Stimulated activated CD8-positive, alpha-beta memory T cell treated with anti-CD3 and anti-CD28 coated beads, Interleukin-4, amount 100 ng/mL, for 48 hours (primary cell): Measurements from ENCODE around the gene MAST4.
"Not testable (repeated sequence)": the region's sequence is repeated elsewhere in the genome, so short reads cannot be mapped to it uniquely, and the experiment has no call there.

Experiments used
- DNase-seq: peaks from one replicate; pipeline ENCODE4 v3.0.0-alpha.2; 2020

MAST4 gene

GRCh38 chr5:67147760-67148159, 551.6 kb downstream of the MAST4 start:
- DNase-seq = no peak

- no peak for DNase-seq
Measured at GRCh38 chr5:67149057-67149950, 553.1 kb downstream of the MAST4 start.

- DNase-seq = no peak
Measured at GRCh38 chr5:67149951-67150523, 553.8 kb downstream of the MAST4 start.

DNA sequence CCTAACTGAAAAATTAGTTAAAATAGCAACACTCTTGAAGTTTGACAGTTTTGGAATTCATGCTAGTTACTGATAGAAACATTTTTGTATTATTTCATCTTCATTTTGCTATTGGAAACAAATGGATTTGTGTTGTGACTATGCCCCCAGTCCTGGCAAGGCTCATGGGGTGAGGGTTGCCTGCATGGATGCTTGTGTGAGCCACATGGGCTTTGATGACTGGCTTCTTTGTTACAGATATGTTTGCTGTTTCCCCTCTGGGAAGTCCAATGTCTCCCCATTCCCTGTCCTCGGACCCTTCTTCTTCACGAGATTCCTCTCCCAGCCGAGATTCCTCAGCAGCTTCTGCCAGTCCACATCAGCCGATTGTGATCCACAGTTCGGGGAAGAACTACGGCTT, 556.2 kb downstream of the MAST4 start:
- DNase-seq = no peak

- DNase-seq = no peak
Measured at GRCh38 chr5:67153292-67153691, 557.1 kb downstream of the MAST4 start.

GRCh38 chr5:67154556-67155206, 558.5 kb downstream of the MAST4 start:
- no peak for DNase-seq

DNA sequence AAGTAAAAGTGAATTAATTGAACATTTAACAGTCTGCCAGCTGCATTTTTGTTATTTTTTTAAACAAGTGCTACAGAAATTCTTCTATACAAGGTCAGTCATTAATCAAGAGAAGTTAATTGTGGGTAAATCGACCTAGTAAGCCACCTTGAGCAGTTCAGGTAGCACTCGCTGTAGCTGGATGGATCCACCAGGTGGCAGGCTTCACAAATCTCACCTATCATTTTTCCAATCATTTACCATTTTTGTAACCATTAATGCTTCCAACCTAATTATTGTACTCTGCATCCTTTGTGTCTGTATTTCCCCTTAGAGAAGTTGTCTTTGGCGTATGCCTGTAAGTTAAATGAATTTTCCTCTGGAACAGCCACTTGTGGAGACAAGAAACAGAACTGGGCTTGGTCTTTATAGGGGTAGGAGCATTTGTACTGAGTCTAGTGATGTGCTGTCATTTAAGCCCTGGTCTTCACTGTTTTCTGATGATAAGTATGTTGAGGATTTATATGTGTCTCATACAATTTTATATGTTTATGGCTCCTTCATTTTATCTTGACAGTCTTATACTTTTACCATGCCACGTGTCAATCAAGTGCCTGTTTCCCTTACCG, 560.9 kb downstream of the MAST4 start:
- DNase-seq = peak; percentile 63

- no peak for DNase-seq
Measured at GRCh38 chr5:67160272-67160671, 564.1 kb downstream of the MAST4 start.

DNA sequence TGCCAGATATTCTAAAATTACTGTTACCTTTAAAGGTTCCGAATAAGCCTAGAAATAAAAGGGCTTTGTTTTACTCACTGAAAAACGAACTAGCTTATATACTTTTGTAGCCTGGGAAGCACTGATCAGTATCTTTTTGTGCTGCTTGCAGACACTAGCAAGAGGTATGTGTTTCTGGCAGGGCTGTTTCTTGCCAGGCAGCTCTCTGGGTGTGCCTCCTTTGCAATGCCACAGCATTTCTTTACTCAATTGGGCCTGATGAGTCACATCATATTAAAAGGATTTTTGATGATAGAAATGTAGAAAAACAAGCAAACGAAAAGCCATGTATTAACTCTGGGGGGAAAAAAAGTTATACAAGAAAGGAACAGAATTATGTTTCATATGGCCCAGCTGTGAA, 564.8 kb downstream of the MAST4 start:
- no peak for DNase-seq

DNA sequence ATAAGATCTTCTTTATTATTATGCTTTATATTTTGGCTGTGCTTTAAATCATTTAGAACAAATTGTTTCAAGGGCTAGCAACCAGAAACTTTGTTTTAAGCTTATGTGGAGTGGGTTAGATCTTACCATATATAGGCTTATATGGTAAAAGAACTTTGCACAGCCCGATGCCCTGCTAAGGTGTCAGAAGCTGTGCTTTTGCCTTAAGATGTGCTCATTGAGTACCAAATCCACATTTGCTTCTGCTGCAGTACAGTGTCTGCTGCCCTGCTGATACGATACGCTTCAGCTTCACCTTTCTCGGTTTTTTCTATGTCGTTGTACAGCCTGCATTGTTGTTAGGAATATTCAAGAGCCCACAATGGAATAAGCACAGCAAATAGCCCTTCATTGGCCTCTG, 565.6 kb downstream of the MAST4 start:
- DNase-seq = no peak

DNA sequence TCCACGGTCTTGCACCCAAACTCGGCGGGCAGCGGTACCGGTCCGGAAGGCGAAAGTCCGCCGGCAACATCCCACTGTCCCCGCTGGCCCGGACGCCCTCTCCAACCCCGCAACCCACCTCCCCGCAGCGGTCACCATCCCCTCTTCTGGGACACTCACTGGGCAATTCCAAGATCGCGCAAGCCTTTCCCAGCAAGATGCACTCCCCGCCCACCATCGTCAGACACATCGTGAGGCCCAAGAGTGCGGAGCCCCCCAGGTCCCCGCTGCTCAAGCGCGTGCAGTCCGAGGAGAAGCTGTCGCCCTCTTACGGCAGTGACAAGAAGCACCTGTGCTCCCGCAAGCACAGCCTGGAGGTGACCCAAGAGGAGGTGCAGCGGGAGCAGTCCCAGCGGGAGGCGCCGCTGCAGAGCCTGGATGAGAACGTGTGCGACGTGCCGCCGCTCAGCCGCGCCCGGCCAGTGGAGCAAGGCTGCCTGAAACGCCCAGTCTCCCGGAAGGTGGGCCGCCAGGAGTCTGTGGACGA, 567.1 kb downstream of the MAST4 start:
- no peak for DNase-seq

- no peak for DNase-seq
Measured at GRCh38 chr5:67163863-67164595, 567.8 kb downstream of the MAST4 start.

DNA sequence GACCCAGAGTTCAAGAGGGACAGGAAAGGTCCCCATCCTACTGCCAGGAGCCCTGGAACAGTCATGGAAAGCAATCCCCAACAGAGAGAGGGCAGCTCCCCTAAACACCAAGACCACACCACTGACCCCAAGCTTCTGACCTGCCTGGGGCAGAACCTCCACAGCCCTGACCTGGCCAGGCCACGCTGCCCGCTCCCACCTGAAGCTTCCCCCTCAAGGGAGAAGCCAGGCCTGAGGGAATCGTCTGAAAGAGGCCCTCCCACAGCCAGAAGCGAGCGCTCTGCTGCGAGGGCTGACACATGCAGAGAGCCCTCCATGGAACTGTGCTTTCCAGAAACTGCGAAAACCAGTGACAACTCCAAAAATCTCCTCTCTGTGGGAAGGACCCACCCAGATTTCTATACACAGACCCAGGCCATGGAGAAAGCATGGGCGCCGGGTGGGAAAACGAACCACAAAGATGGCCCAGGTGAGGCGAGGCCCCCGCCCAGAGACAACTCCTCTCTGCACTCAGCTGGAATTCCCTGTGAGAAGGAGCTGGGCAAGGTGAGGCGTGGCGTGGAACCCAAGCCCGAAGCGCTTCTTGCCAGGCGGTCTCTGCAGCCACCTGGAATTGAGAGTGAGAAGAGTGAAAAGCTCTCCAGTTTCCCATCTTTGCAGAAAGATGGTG, 568.8 kb downstream of the MAST4 start:
- no peak for DNase-seq

DNA sequence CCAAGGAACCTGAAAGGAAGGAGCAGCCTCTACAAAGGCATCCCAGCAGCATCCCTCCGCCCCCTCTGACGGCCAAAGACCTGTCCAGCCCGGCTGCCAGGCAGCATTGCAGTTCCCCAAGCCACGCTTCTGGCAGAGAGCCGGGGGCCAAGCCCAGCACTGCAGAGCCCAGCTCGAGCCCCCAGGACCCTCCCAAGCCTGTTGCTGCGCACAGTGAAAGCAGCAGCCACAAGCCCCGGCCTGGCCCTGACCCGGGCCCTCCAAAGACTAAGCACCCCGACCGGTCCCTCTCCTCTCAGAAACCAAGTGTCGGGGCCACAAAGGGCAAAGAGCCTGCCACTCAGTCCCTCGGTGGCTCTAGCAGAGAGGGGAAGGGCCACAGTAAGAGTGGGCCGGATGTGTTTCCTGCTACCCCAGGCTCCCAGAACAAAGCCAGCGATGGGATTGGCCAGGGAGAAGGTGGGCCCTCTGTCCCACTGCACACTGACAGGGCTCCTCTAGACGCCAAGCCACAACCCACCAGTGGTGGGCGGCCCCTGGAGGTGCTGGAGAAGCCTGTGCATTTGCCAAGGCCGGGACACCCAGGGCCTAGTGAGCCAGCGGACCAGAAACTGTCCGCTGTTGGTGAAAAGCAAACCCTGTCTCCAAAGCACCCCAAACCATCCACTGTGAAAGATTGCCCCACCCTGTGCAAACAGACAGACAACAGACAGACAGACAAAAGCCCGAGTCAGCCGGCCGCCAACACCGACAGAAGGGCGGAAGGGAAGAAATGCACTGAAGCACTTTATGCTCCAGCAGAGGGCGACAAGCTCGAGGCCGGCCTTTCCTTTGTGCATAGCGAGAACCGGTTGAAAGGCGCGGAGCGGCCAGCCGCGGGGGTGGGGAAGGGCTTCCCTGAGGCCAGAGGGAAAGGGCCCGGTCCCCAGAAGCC, 569.6 kb downstream of the MAST4 start:
- DNase-seq = peak; percentile 87

GRCh38 chr5:67166460-67167285, 570.5 kb downstream of the MAST4 start:
- DNase-seq = peak; percentile 85

GRCh38 chr5:67168069-67168468, 571.9 kb downstream of the MAST4 start:
- DNase-seq = no peak

DNA sequence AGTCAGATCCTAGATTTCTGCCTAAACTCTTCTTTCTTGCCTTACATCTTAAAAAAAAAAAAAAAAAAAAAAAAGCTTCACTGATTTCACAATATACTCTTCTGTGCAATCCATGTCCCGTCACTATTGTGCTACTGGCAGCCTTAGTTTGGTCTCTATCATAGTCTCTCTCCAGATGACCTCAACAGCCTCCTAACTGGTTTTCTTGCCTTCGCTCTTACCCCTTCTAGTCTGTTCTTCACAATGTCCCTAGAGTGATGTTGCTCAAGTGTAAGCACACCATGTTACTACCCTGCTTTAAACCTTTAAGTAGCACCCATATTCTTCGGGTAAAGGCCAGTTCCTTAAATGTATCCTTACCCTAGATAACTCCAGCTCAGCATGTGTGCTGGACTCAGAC, 574.6 kb downstream of the MAST4 start:
- no peak for DNase-seq

- not testable (repeated sequence) for DNase-seq
Measured at GRCh38 chr5:67173351-67173750, 577.2 kb downstream of the MAST4 start.

DNA sequence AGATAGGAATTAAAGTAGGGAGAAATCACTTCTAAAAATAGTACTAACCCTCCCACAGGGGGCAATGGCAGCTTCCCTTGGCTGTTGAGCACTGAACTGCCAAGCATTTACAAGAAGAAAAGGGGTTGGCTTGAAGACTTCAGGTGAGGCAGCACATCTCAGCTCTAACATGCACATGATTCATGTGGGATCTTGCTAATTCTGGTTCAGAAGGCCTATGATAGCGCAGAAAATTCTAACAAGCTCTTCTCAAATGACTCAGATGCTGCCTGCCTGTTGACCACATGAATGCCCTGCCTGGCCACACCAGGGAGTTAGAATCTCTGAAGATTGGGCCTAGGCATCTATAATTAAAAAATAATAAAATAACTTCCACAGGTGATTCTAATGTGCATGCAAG, 577.8 kb downstream of the MAST4 start:
- no peak for DNase-seq

DNA sequence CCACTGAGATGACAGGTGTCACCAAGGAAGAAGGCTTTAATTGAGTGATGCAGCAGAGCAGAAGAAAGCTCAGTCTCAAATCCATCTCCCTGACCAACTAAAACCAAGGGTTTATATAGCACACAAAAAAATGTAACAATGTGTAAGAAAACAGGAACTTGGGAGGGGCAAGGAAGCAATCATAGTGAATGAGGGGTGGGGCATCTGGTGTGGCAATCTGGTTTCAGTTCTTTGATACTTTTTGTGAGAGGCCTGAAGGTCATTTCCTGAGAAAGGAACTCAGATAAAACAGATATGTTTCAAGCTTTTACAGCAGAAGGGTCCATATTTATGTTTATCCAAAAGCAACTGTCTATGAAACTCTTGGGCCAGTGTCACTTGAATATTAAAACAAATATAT, 580.7 kb downstream of the MAST4 start:
- DNase-seq = no peak
